Measurements from ENCODE around the gene ALOX15B. TPM values are rescaled to one million over a fixed set of nuclear protein-coding genes. Genes with fewer than 3 reads are reported as not detected.

ALOX15B gene, protein sequence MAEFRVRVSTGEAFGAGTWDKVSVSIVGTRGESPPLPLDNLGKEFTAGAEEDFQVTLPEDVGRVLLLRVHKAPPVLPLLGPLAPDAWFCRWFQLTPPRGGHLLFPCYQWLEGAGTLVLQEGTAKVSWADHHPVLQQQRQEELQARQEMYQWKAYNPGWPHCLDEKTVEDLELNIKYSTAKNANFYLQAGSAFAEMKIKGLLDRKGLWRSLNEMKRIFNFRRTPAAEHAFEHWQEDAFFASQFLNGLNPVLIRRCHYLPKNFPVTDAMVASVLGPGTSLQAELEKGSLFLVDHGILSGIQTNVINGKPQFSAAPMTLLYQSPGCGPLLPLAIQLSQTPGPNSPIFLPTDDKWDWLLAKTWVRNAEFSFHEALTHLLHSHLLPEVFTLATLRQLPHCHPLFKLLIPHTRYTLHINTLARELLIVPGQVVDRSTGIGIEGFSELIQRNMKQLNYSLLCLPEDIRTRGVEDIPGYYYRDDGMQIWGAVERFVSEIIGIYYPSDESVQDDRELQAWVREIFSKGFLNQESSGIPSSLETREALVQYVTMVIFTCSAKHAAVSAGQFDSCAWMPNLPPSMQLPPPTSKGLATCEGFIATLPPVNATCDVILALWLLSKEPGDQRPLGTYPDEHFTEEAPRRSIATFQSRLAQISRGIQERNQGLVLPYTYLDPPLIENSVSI
- 1 to 10 TPM in 5 of 7 donors, under 1 TPM in 2; 0.13 to 6.2 (median 2.8) TPM for total RNA-seq
- polyA plus RNA-seq: 1 to 10 TPM; 1.0 to 7.8 (median 2.7) TPM
- long read RNA-seq, donor 1: 0 reads
- long read RNA-seq, donor 2: 0 reads

DNA sequence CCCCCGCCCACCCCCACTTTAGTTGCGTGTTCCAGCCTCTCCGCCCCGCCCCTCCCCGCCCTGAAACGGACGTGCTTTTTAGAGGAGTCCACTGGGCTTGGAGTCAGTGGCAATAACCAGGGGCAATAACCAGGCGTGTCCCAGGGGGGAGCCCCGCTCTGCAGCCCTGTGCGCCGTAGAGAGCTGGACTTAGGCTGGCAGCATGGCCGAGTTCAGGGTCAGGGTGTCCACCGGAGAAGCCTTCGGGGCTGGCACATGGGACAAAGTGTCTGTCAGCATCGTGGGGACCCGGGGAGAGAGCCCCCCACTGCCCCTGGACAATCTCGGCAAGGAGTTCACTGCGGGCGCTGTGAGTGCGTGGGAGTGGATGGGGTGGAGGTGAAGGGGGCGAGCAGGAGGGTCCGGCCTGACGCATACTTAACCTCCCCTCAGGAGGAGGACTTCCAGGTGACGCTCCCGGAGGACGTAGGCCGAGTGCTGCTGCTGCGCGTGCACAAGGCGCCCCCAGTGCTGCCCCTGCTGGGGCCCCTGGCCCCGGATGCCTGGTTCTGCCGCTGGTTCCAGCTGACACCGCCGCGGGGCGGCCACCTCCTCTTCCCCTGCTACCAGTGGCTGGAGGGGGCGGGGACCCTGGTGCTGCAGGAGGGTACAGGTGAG, at the start of gene ALOX15B:
Gene ALOX15B, plus strand, starts transcription at position 106 of the 657 bp plus-strand sequence. Its CDS starts 97 bp downstream, at position 203.
- Histone ChIP-seq H3K4me3 (peak within 1 kb of the TSS in 3 of 8 donors; percentile 9 to 56 (median 29)), H3K27ac (peak within 1 kb of the TSS in 1 of 8 donors; percentile 78)
- 11 to 19% (median 12%) methylated on average over 24 to 37 of the region's 37 CpGs for WGBS, 5 donors

GRCh38 chr17:7989781-7990655, 48.8 kb upstream of the ALOX15B start:
- TF ChIP-seq, protein P1, sequence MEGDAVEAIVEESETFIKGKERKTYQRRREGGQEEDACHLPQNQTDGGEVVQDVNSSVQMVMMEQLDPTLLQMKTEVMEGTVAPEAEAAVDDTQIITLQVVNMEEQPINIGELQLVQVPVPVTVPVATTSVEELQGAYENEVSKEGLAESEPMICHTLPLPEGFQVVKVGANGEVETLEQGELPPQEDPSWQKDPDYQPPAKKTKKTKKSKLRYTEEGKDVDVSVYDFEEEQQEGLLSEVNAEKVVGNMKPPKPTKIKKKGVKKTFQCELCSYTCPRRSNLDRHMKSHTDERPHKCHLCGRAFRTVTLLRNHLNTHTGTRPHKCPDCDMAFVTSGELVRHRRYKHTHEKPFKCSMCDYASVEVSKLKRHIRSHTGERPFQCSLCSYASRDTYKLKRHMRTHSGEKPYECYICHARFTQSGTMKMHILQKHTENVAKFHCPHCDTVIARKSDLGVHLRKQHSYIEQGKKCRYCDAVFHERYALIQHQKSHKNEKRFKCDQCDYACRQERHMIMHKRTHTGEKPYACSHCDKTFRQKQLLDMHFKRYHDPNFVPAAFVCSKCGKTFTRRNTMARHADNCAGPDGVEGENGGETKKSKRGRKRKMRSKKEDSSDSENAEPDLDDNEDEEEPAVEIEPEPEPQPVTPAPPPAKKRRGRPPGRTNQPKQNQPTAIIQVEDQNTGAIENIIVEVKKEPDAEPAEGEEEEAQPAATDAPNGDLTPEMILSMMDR (IDR thresholded peaks at IDR 0.05 in 8 of 11, conservative IDR thresholded peaks at IDR 0.05 in 3 of 11): peak; percentile 92 to 99 (median 97)
- peak; percentile 59 to 82 (median 72) for TF ChIP-seq POLR2AphosphoS5 (IDR thresholded peaks at IDR 0.05)
- TF ChIP-seq POLR2A (IDR thresholded peaks at IDR 0.05): no peak
- Histone ChIP-seq H3K27me3 (replicated peaks in 1 of 7) (no peaks in the 10 kb centered on the region), H3K36me3 (no peaks in the 10 kb centered on the region), H3K9me3 (no peaks in the 10 kb centered on the region), H3K4me1 (peaks cover 8 to 26% (median 21%) of the 10 kb centered on the region in 6 donors), H3K4me3 (peak overlapping the region; percentile 42 to 79 (median 56)), H3K27ac (peak overlapping the region; percentile 65 to 88 (median 79))
- intact Hi-C loops (cut with DNase I; ENCODE audit: low total_unique reads): loop anchor here (2.0 to 10.0 kb wide), 4 partner anchors 65 to 168 kb away; partner anchors contain the start of gene RNF227
- 1 to 4% (median 2%) methylated on average over 17 to 59 of the region's 59 CpGs for WGBS, 5 donors
- DNase-seq: peak; percentile 97

More for the DNA sequence above, at the start of gene ALOX15B:
- Histone ChIP-seq H3K27me3 (replicated peaks in 1 of 7) (peaks cover 0 to 61% (median 23%) of the 10 kb centered on the region in 7 donors), H3K4me1 (peaks cover 0 to 45% (median 15%) of the 10 kb centered on the region in 6 donors), H3K36me3 (no peaks in the 10 kb centered on the region), H3K9me3 (no peaks in the 10 kb centered on the region)
- intact Hi-C loops (cut with DNase I; ENCODE audit: low total_unique reads): no loop called here
- TF ChIP-seq POLR2A (IDR thresholded peaks at IDR 0.05): no peak
- TF ChIP-seq, protein P1 (IDR thresholded peaks at IDR 0.05 in 8 of 11, conservative IDR thresholded peaks at IDR 0.05 in 3 of 11): no peak
- TF ChIP-seq POLR2AphosphoS5 (IDR thresholded peaks at IDR 0.05): no peak
- no peak for DNase-seq

GRCh38 chr17:7992516-7992915, 46.3 kb upstream of the ALOX15B start:
- WGBS, 5 donors: 75 to 96% (median 89%) methylated on average over 2 of the region's 2 CpGs
- no peak overlapping the region for H3K4me3 ChIP-seq
- no peak for DNase-seq

More at GRCh38 chr17:7992516-7992915, 46.3 kb upstream of the ALOX15B start:
- H3K9me3 ChIP-seq: no peaks in the 10 kb centered on the region
- TF ChIP-seq POLR2AphosphoS5 (IDR thresholded peaks at IDR 0.05) (no peak), POLR2A (IDR thresholded peaks at IDR 0.05) (no peak)
- TF ChIP-seq, protein P1 (IDR thresholded peaks at IDR 0.05 in 8 of 11, conservative IDR thresholded peaks at IDR 0.05 in 3 of 11): no peak
- H3K36me3 ChIP-seq: no peaks in the 10 kb centered on the region
- peaks cover 0 to 10% (median 0%) of the 10 kb centered on the region in 7 donors for H3K27me3 ChIP-seq (replicated peaks in 1 of 7)
- peaks cover 8 to 32% (median 21%) of the 10 kb centered on the region in 6 donors for H3K4me1 ChIP-seq
- intact Hi-C loops (cut with DNase I; ENCODE audit: low total_unique reads): loop anchor here (10.0 kb wide), 1 partner anchor 62 kb away; no protein-coding TSS in a partner anchor
- H3K27ac ChIP-seq: no peak overlapping the region
